ENCODE data around the gene PLEKHH3. TPM values are rescaled to one million over a fixed set of nuclear protein-coding genes. Genes with fewer than 3 reads are reported as not detected.

The PLEKHH3 gene
- total RNA-seq, 1 experiment from 2014 or later, result 6.7 TPM

- peaks cover 4% of the 10 kb centered on the region; the same call in 1 of the 2 replicates for H4K20me1 ChIP-seq (ENCODE audit: insufficient read depth, low read depth, low read length)
- peak overlapping the region; percentile 8; the same call in 1 of the 2 replicates for H2AFZ ChIP-seq (ENCODE audit: low read length)
These were observed 441 bp upstream of the PLEKHH3 start for GRCh38 chr17:42677012-42677857.

GRCh38 chr17:42675965-42676423, 800 bp downstream of the PLEKHH3 start:
- Histone ChIP-seq H3K4me2 (ENCODE audit: low read depth, low read length, poor library complexity, severe bottlenecking) (peak overlapping the region; percentile 96), H3K27me3 (ENCODE audit: low read length) (no peaks in the 10 kb centered on the region), H3K9me3 (ENCODE audit: low read length) (no peaks in the 10 kb centered on the region), H3K36me3 (ENCODE audit: insufficient read depth, low read length) (no peaks in the 10 kb centered on the region), H2AFZ (ENCODE audit: low read length) (0 out of 2 replicates have a peak overlapping the region, but pooled peaks have one; percentile 76), H3K79me2 (ENCODE audit: low read length) (no peaks in the 10 kb centered on the region), H3K4me3 (ENCODE audit: low read length) (peak overlapping the region; percentile 86), H4K20me1 (ENCODE audit: insufficient read depth, low read depth, low read length) (peaks cover 5% of the 10 kb centered on the region; the same call in 1 of the 2 replicates), H3K27ac (ENCODE audit: low read length) (no peak overlapping the region), H3K9ac (ENCODE audit: low read length) (peak overlapping the region; percentile 82), H3K9me2 (replicated peaks; ENCODE audit: insufficient read depth, low read length) (no peaks in the 10 kb centered on the region), H3K4me1 (ENCODE audit: low read length) (peaks cover 56% of the 10 kb centered on the region)
- DNase-seq, result no peak

More at GRCh38 chr17:42677012-42677857, 441 bp upstream of the PLEKHH3 start:
- peak overlapping the region; percentile 100 for H3K4me2 ChIP-seq (ENCODE audit: low read depth, low read length, poor library complexity, severe bottlenecking)
- no peak overlapping the region for H3K27ac ChIP-seq (ENCODE audit: low read length)
- no peaks in the 10 kb centered on the region for H3K9me2 ChIP-seq (replicated peaks; ENCODE audit: insufficient read depth, low read length)
- peak; percentile 100 for DNase-seq
- peaks cover 56% of the 10 kb centered on the region for H3K4me1 ChIP-seq (ENCODE audit: low read length)
- H3K36me3 ChIP-seq (ENCODE audit: insufficient read depth, low read length), result no peaks in the 10 kb centered on the region
- H3K9ac ChIP-seq (ENCODE audit: low read length), result peak overlapping the region; percentile 82
- no peaks in the 10 kb centered on the region for H3K27me3 ChIP-seq (ENCODE audit: low read length)
- H3K9me3 ChIP-seq (ENCODE audit: low read length), result no peaks in the 10 kb centered on the region
- H3K79me2 ChIP-seq (ENCODE audit: low read length), result no peaks in the 10 kb centered on the region
- H3K4me3 ChIP-seq (ENCODE audit: low read length), result peak overlapping the region; percentile 86; the same call in 1 of the 2 replicates

- H3K9ac ChIP-seq (ENCODE audit: low read length), result peak overlapping the region; percentile 82
- peak overlapping the region; percentile 86; the same call in 1 of the 2 replicates for H3K4me3 ChIP-seq (ENCODE audit: low read length)
- no peaks in the 10 kb centered on the region for H3K9me2 ChIP-seq (replicated peaks; ENCODE audit: insufficient read depth, low read length)
- no peak overlapping the region for H3K27ac ChIP-seq (ENCODE audit: low read length)
- H3K27me3 ChIP-seq (ENCODE audit: low read length), result no peaks in the 10 kb centered on the region
- H2AFZ ChIP-seq (ENCODE audit: low read length), result no peak overlapping the region
- no peak for DNase-seq
- H3K9me3 ChIP-seq (ENCODE audit: low read length), result no peaks in the 10 kb centered on the region
- H4K20me1 ChIP-seq (ENCODE audit: insufficient read depth, low read depth, low read length), result peaks cover 8% of the 10 kb centered on the region; the same call in 1 of the 2 replicates
- H3K36me3 ChIP-seq (ENCODE audit: insufficient read depth, low read length), result no peaks in the 10 kb centered on the region
- H3K4me1 ChIP-seq (ENCODE audit: low read length), result peaks cover 54% of the 10 kb centered on the region
- H3K79me2 ChIP-seq (ENCODE audit: low read length), result no peaks in the 10 kb centered on the region
- peak overlapping the region; percentile 96 for H3K4me2 ChIP-seq (ENCODE audit: low read depth, low read length, poor library complexity, severe bottlenecking)
These were observed 1.3 kb downstream of the PLEKHH3 start for GRCh38 chr17:42675348-42675964.

GRCh38 chr17:42674755-42675347, 1.9 kb downstream of the PLEKHH3 start:
- peaks cover 49% of the 10 kb centered on the region for H3K4me1 ChIP-seq (ENCODE audit: low read length)
- no peaks in the 10 kb centered on the region for H3K27me3 ChIP-seq (ENCODE audit: low read length)

GRCh38 chr17:42673885-42674754, 2.7 kb downstream of the PLEKHH3 start:
- no peaks in the 10 kb centered on the region for H3K9me2 ChIP-seq (replicated peaks; ENCODE audit: insufficient read depth, low read length)
- H3K9me3 ChIP-seq (ENCODE audit: low read length), result no peaks in the 10 kb centered on the region
- no peak overlapping the region for H3K27ac ChIP-seq (ENCODE audit: low read length)
- DNase-seq, result peak; percentile 75
- H3K4me3 ChIP-seq (ENCODE audit: low read length), result peak overlapping the region; percentile 30; the same call in 1 of the 2 replicates
- no peak overlapping the region for H3K9ac ChIP-seq (ENCODE audit: low read length)
- H2AFZ ChIP-seq (ENCODE audit: low read length), result no peak overlapping the region
- peak overlapping the region; percentile 60 for H3K4me2 ChIP-seq (ENCODE audit: low read depth, low read length, poor library complexity, severe bottlenecking)
- H3K4me1 ChIP-seq (ENCODE audit: low read length), result peaks cover 42% of the 10 kb centered on the region
- no peaks in the 10 kb centered on the region for H3K79me2 ChIP-seq (ENCODE audit: low read length)
- H3K36me3 ChIP-seq (ENCODE audit: insufficient read depth, low read length), result no peaks in the 10 kb centered on the region
- H3K27me3 ChIP-seq (ENCODE audit: low read length), result no peaks in the 10 kb centered on the region
- peaks cover 8% of the 10 kb centered on the region; the same call in 1 of the 2 replicates for H4K20me1 ChIP-seq (ENCODE audit: insufficient read depth, low read depth, low read length)

More at GRCh38 chr17:42674755-42675347, 1.9 kb downstream of the PLEKHH3 start:
- no peaks in the 10 kb centered on the region for H3K9me2 ChIP-seq (replicated peaks; ENCODE audit: insufficient read depth, low read length)
- peak overlapping the region; percentile 60 for H3K4me2 ChIP-seq (ENCODE audit: low read depth, low read length, poor library complexity, severe bottlenecking)
- H4K20me1 ChIP-seq (ENCODE audit: insufficient read depth, low read depth, low read length), result peaks cover 8% of the 10 kb centered on the region; the same call in 1 of the 2 replicates
- H3K4me3 ChIP-seq (ENCODE audit: low read length), result no peak overlapping the region
- no peak overlapping the region for H3K9ac ChIP-seq (ENCODE audit: low read length)
- DNase-seq, result no peak
- H3K36me3 ChIP-seq (ENCODE audit: insufficient read depth, low read length), result no peaks in the 10 kb centered on the region
- H3K9me3 ChIP-seq (ENCODE audit: low read length), result no peaks in the 10 kb centered on the region
- no peaks in the 10 kb centered on the region for H3K79me2 ChIP-seq (ENCODE audit: low read length)
- H3K27ac ChIP-seq (ENCODE audit: low read length), result no peak overlapping the region
- no peak overlapping the region for H2AFZ ChIP-seq (ENCODE audit: low read length)

GRCh38 chr17:42673266-42673884, 3.4 kb downstream of the PLEKHH3 start:
- Histone ChIP-seq H3K4me3 (ENCODE audit: low read length) (no peak overlapping the region), H3K27me3 (ENCODE audit: low read length) (no peaks in the 10 kb centered on the region), H3K4me1 (ENCODE audit: low read length) (peaks cover 35% of the 10 kb centered on the region), H4K20me1 (ENCODE audit: insufficient read depth, low read depth, low read length) (peaks cover 8% of the 10 kb centered on the region; the same call in 1 of the 2 replicates), H3K9me3 (ENCODE audit: low read length) (no peaks in the 10 kb centered on the region), H3K9ac (ENCODE audit: low read length) (no peak overlapping the region), H3K4me2 (ENCODE audit: low read depth, low read length, poor library complexity, severe bottlenecking) (no peak overlapping the region), H3K36me3 (ENCODE audit: insufficient read depth, low read length) (no peaks in the 10 kb centered on the region), H2AFZ (ENCODE audit: low read length) (no peak overlapping the region), H3K79me2 (ENCODE audit: low read length) (no peaks in the 10 kb centered on the region), H3K27ac (ENCODE audit: low read length) (no peak overlapping the region), H3K9me2 (replicated peaks; ENCODE audit: insufficient read depth, low read length) (no peaks in the 10 kb centered on the region)
- no peak for DNase-seq

- no peaks in the 10 kb centered on the region for H3K9me3 ChIP-seq (ENCODE audit: low read length)
- no peaks in the 10 kb centered on the region for H3K79me2 ChIP-seq (ENCODE audit: low read length)
These were observed 4.8 kb downstream of the PLEKHH3 start for GRCh38 chr17:42672038-42672437.

More at GRCh38 chr17:42672038-42672437, 4.8 kb downstream of the PLEKHH3 start:
- Histone ChIP-seq H3K27me3 (ENCODE audit: low read length) (no peaks in the 10 kb centered on the region), H3K36me3 (ENCODE audit: insufficient read depth, low read length) (no peaks in the 10 kb centered on the region), H2AFZ (ENCODE audit: low read length) (no peak overlapping the region), H3K27ac (ENCODE audit: low read length) (no peak overlapping the region), H3K4me1 (ENCODE audit: low read length) (peaks cover 26% of the 10 kb centered on the region), H3K4me3 (ENCODE audit: low read length) (no peak overlapping the region), H3K9me2 (replicated peaks; ENCODE audit: insufficient read depth, low read length) (no peaks in the 10 kb centered on the region), H4K20me1 (ENCODE audit: insufficient read depth, low read depth, low read length) (peaks cover 8% of the 10 kb centered on the region; the same call in 1 of the 2 replicates), H3K4me2 (ENCODE audit: low read depth, low read length, poor library complexity, severe bottlenecking) (no peak overlapping the region), H3K9ac (ENCODE audit: low read length) (no peak overlapping the region)
- no peak for DNase-seq
